Breast epithelium (tissue), 3 donors: Measurements from ENCODE around the gene CHD9.

ENCODE experiments used
- POLR2AphosphoS5 ChIP-seq, 3 donors: sonication (generic); formaldehyde crosslinking; IDR thresholded peaks; one replicate each; pipeline ENCODE4 v1.6.1; 2017; ENCODE audit warnings: antibody characterized with exemption in 3 of 3
- TF ChIP-seq, protein P1 (sequence below), 3 donors: fragments of 450-650 bp; IDR thresholded peaks; one replicate each; pipeline ENCODE4 v1.5.1; 2016 to 2017; ENCODE audit warnings: antibody characterized with exemption in 3 of 3, mild to moderate bottlenecking in 3 of 3, moderate library complexity in 3 of 3

DNA sequence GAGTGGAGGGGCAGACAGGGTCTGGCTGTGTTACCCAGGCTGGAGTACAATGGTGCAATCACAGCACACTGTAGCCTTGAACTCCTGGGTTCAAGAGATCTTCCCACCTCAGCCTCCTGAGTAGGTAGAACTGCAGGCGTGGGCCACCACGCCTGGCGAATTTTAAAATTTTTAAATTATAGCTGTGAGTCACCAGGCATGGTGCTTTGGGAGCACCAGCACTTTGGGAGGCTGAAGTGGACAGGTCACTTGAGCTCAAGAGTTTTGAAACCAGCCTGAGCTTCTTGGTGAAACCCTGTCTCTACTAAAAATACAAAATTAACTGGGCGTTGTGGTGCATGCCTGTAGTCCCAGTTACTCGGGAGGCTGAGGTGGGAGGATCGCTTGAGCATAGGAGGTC is 114.0 kb downstream of the CHD9 start:
- no peak for TF ChIP-seq POLR2AphosphoS5 (IDR thresholded peaks at IDR 0.05)
- TF ChIP-seq, protein P1, sequence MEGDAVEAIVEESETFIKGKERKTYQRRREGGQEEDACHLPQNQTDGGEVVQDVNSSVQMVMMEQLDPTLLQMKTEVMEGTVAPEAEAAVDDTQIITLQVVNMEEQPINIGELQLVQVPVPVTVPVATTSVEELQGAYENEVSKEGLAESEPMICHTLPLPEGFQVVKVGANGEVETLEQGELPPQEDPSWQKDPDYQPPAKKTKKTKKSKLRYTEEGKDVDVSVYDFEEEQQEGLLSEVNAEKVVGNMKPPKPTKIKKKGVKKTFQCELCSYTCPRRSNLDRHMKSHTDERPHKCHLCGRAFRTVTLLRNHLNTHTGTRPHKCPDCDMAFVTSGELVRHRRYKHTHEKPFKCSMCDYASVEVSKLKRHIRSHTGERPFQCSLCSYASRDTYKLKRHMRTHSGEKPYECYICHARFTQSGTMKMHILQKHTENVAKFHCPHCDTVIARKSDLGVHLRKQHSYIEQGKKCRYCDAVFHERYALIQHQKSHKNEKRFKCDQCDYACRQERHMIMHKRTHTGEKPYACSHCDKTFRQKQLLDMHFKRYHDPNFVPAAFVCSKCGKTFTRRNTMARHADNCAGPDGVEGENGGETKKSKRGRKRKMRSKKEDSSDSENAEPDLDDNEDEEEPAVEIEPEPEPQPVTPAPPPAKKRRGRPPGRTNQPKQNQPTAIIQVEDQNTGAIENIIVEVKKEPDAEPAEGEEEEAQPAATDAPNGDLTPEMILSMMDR (IDR thresholded peaks at IDR 0.05) = no peak
